K562 (cell line): ENCODE data around the gene RSBN1L. TPM values are rescaled to one million over a fixed set of nuclear protein-coding genes. Genes with fewer than 3 reads are reported as not detected.

ENCODE experiments used
- ATAC-seq: fragments of 200-7000 bp; cut with Tn5 transposase; 3 replicates; pipeline ENCODE4 v1.9.1; 2020; ENCODE audit warnings: moderate library complexity
- BruUV-seq: library from RNA; stranded (reverse); fragments of 400-500 nt; replicated peaks from 2 replicates; lab custom pipeline; 2021; lab: Mats Ljungman, UMichigan
- CTCF ChIA-PET: fragments of 300-600 bp; formaldehyde crosslinking; extraction: SDS; loops from one replicate; lab custom pipeline; 2021; ENCODE audit warnings: low intra/inter-chr PET ratio; lab: Yijun Ruan, JAX
- POLR2A ChIA-PET: fragments of 300-600, 350-650 bp; sonication (Branson Sonifier 250); formaldehyde crosslinking; extraction: SDS; loops from one replicate; lab custom pipeline; 2021; ENCODE audit warnings: antibody characterized with exemption, inconsistent platforms; lab: Yijun Ruan, JAX
- DNase-seq, 4 experiments: peaks; one replicate each; pipeline versions ENCODE4 v3.0.0 to v3.0.0-alpha.2; 2011 to 2018; ENCODE audit warnings: low spot score in 3 of 4, mixed read lengths in 3 of 4; ENCODE audit errors: extremely low read depth in 1 of 4
- FAIRE-seq: peaks from 2 replicates; lab custom pipeline; 2011; peaks lifted over from hg19 to GRCh38; lab: Jason Lieb, UNC
- H2AFZ ChIP-seq: 2 replicates; pipeline ENCODE4 v1.6.0; 2011; ENCODE audit warnings: low read depth, low read length, control low read depth, inconsistent platforms
- H3K27ac ChIP-seq: fragments of 200-600 bp; 3 replicates; pipeline ENCODE4 v1.8.0; 2011; ENCODE audit warnings: low read depth, mild to moderate bottlenecking, control low read depth, inconsistent platforms, low read length, moderate library complexity, mixed read lengths; ENCODE audit errors: extremely low read depth
- H3K27me3 ChIP-seq, 2 experiments: fragments of 300-600 bp in 1 of 2; 2 replicates in 1 of 2; 3 replicates in 1 of 2; pipeline versions ENCODE4 v1.6.0 to v1.8.0; 2011; ENCODE audit warnings: inconsistent platforms in 2 of 2, low read length in 2 of 2, mild to moderate bottlenecking in 1 of 2, mixed read lengths in 1 of 2, moderate library complexity in 1 of 2; ENCODE audit not compliant: control insufficient read depth in 2 of 2, insufficient read depth in 2 of 2
- H3K36me3 ChIP-seq: fragments of 300-600 bp; 3 replicates; pipeline ENCODE4 v1.8.0; 2011; ENCODE audit warnings: mild to moderate bottlenecking, low read length, inconsistent platforms; ENCODE audit not compliant: control insufficient read depth, insufficient read depth
- H3K4me1 ChIP-seq, 2 experiments: fragments of 200-600 bp in 1 of 2; replicated peaks in 1 of 2; 2 replicates in 1 of 2; 3 replicates in 1 of 2; pipeline versions ENCODE4 v1.5.1 to v1.8.0; 2011; ENCODE audit warnings: inconsistent platforms in 2 of 2, low read length in 2 of 2, mild to moderate bottlenecking in 1 of 2, mixed read lengths in 1 of 2, moderate library complexity in 1 of 2; ENCODE audit not compliant: control insufficient read depth in 2 of 2, insufficient read depth in 2 of 2
- H3K4me2 ChIP-seq: 2 replicates; pipeline ENCODE4 v1.6.1; 2011; ENCODE audit warnings: low read length, control low read depth, inconsistent platforms, mixed read lengths; ENCODE audit not compliant: insufficient read depth
- H3K4me3 ChIP-seq: fragments of 200-600 bp; sonication (generic), shearing (Covaris generic); 2 replicates; pipeline ENCODE4 v1.5.1; 2016; ENCODE audit warnings: control low read depth, inconsistent platforms
- H3K79me2 ChIP-seq: fragments of 200-600 bp; 3 replicates; pipeline ENCODE4 v1.8.0; 2011; ENCODE audit warnings: low read length, inconsistent platforms; ENCODE audit not compliant: control insufficient read depth, insufficient read depth
- H3K9ac ChIP-seq, 2 experiments: 2 replicates each; pipeline versions ENCODE4 v1.6.0 to v1.6.1; 2011; ENCODE audit warnings: low read depth in 2 of 2, low read length in 2 of 2, control low read depth in 1 of 2, inconsistent platforms in 1 of 2, mild to moderate bottlenecking in 1 of 2, mixed read lengths in 1 of 2; ENCODE audit not compliant: insufficient read depth in 1 of 2
- H3K9me1 ChIP-seq: one replicate; pipeline ENCODE4 v1.6.0; 2011; ENCODE audit warnings: inconsistent platforms, mild to moderate bottlenecking, low read length, moderate library complexity; ENCODE audit not compliant: control insufficient read depth, insufficient read depth
- H3K9me3 ChIP-seq: replicated peaks from 2 replicates; pipeline ENCODE4 v1.5.1; 2011; ENCODE audit warnings: low read depth, low read length, inconsistent platforms; ENCODE audit not compliant: control insufficient read depth, insufficient read depth
- H4K20me1 ChIP-seq: replicated peaks from 2 replicates; pipeline ENCODE4 v1.6.1; 2011; ENCODE audit warnings: low read length, inconsistent platforms, mixed read lengths; ENCODE audit not compliant: control insufficient read depth, insufficient read depth
- CBFA2T2 ChIP-seq: fragments of 450-650 bp; conservative IDR thresholded peaks from 2 replicates; pipeline ENCODE4 v1.6.1; 2017; ENCODE audit warnings: mild to moderate bottlenecking
- EP300 ChIP-seq: IDR thresholded peaks from 2 replicates; pipeline ENCODE4 v1.6.1; 2012; ENCODE audit warnings: low read length, improper control_type of control experiment
- GTF3C2 ChIP-seq: IDR thresholded peaks from 3 replicates; pipeline ENCODE4 v1.6.1; 2011; ENCODE audit warnings: borderline replicate concordance, mild to moderate bottlenecking, moderate library complexity; ENCODE audit not compliant: insufficient read length; ENCODE audit errors: extremely low read depth
- HMBOX1 ChIP-seq: sonication (generic); IDR thresholded peaks from 2 replicates; pipeline ENCODE4 v1.6.1; 2016
- OTX1 ChIP-seq: fragments of 450-650 bp; formaldehyde crosslinking; IDR thresholded peaks from 2 replicates; pipeline ENCODE4 v1.4.0; 2022; ENCODE audit warnings: mild to moderate bottlenecking
- RNF2 ChIP-seq: sonication (generic); IDR thresholded peaks from 2 replicates; pipeline ENCODE4 v1.6.1; 2016
- SLC30A9 ChIP-seq: fragments of 250-450 bp; sonication (Bioruptor Pico); IDR thresholded peaks from 2 replicates; pipeline ENCODE4 v1.8.0; 2022; ENCODE audit warnings: mild to moderate bottlenecking, moderate library complexity
- SREBF2 ChIP-seq: sonication (generic); formaldehyde crosslinking; IDR thresholded peaks from 2 replicates; pipeline ENCODE4 v1.4.0; 2020; ENCODE audit warnings: mild to moderate bottlenecking, missing genetic modification reagents
- ZBTB1 ChIP-seq: sonication (generic); formaldehyde crosslinking; IDR thresholded peaks from 2 replicates; pipeline ENCODE4 v1.8.1; 2023; ENCODE audit warnings: missing genetic modification reagents, low read depth, mild to moderate bottlenecking, borderline replicate concordance
- ZNF274 ChIP-seq: IDR thresholded peaks from 2 replicates; pipeline ENCODE4 v1.6.1; 2011; ENCODE audit warnings: low read depth, mild to moderate bottlenecking, low read length, moderate library complexity, borderline replicate concordance
- ZNF277 ChIP-seq: fragments of 250-450 bp; sonication (Bioruptor Pico); IDR thresholded peaks from 2 replicates; pipeline ENCODE4 v1.8.0; 2022; ENCODE audit warnings: inconsistent platforms, mild to moderate bottlenecking, moderate library complexity, borderline replicate concordance
- ZNF75A ChIP-seq: fragments of 450-650 bp; formaldehyde crosslinking; IDR thresholded peaks from 2 replicates; pipeline ENCODE4 v1.4.0; 2020; ENCODE audit warnings: mild to moderate bottlenecking
- ZNF778 ChIP-seq: fragments of 450-650 bp; formaldehyde crosslinking; IDR thresholded peaks from 2 replicates; pipeline ENCODE4 v1.4.0; 2020; ENCODE audit warnings: mild to moderate bottlenecking, moderate library complexity
- WGBS: fragments of 100-300 bp; shearing (Covaris generic); methylation state at CpG from one replicate; pipeline ENCODE4 v1.1.6; 2016; ENCODE audit warnings: low coverage, mixed read lengths; ENCODE audit not compliant: insufficient coverage; ENCODE audit errors: missing lambda C conversion rate; 5-methylcytosine and 5-hydroxymethylcytosine counted together
- in situ Hi-C: fragments of 300-500 bp; cut with MboI; formaldehyde crosslinking; loops from 4 replicates; pipeline ENCODE4 v1.15.0; 2018; ENCODE audit warnings: inconsistent platforms, mixed read lengths
- intact Hi-C: fragments of 100-400 bp; cut with micrococcal nuclease; formaldehyde crosslinking; loops from 2 replicates; pipeline ENCODE4 v1.14.2; 2022
- polyA plus RNA-seq, 8 experiments: library from polyadenylated mRNA; depleted of rRNA in 4 of 8; stranded (reverse) in 5 of 8; unstranded in 3 of 8; fragments of >200 nt; fragmentation: Nextera tagmentation in 2 of 8; fragmentation: Illumina TruSeq in 1 of 8; extraction: Ambion mirVana in 2 of 8; extraction: Trizol in 1 of 8; gene quantifications; 2 replicates each; pipeline versions ENCODE4 v1.2.1 to v1.2.3, GENCODE V29; 2011 to 2014; ENCODE audit warnings: inconsistent platforms in 1 of 8, missing spikeins in 1 of 8
- total RNA-seq, 7 experiments: library from RNA; depleted of rRNA in 6 of 7; stranded (reverse); fragments of >200 nt in 6 of 7; fragmentation: Illumina TruSeq in 2 of 7; extraction: Trizol in 2 of 7; gene quantifications; 2 replicates each; pipeline versions ENCODE4 v1.2.1 to v1.2.3, GENCODE V29; 2011 to 2021; ENCODE audit warnings: low replicate concordance in 1 of 7

RSBN1L gene
- total and polyA plus RNA-seq, 9 of the 15 experiments (the other 6 are each of a cell fraction or from before 2014, with no cell fraction given): 6.2 to 35.2 (median 20.1) TPM

GRCh38 chr7:77707504-77707992 is 11.3 kb downstream of the RSBN1L start:
- Histone ChIP-seq H3K27me3 (no peaks in the 10 kb centered on the region), H4K20me1 (no peaks in the 10 kb centered on the region; the same call in 1 of the 2 replicates), H3K36me3 (peaks cover 35% of the 10 kb centered on the region), H3K27ac (no peak overlapping the region), H3K4me3 (no peak overlapping the region), H3K9me1 (no peaks in the 10 kb centered on the region), H3K9me3 (no peaks in the 10 kb centered on the region), H3K79me2 (peaks cover 92% of the 10 kb centered on the region), H2AFZ (no peak overlapping the region), H3K9ac (no peak overlapping the region), H3K4me2 (no peak overlapping the region), H3K4me1 (peaks cover 11 to 30% of the 10 kb centered on the region in 2 experiments)
- intact Hi-C loops: no loop called here
- ChIA-PET CTCF (no interaction called here), POLR2A (interaction anchor here (0.5 to 3.0 kb wide), 4 partner anchors 9 to 81 kb away, joined by 3 to 13 read pairs (median 4); no protein-coding TSS in a partner anchor)
- BruUV-seq: no TSS peak
- no peak for DNase-seq
- in situ Hi-C loops: no loop called here
- TF ChIP-seq ZBTB1 (CRISPR knock-in tag): no peak
- TF ChIP-seq ZNF277 (CRISPR knock-in tag): no peak
- no peak for TF ChIP-seq SREBF2
- TF ChIP-seq HMBOX1: no peak
- no peak for TF ChIP-seq SLC30A9 (CRISPR knock-in tag)
- TF ChIP-seq EP300: no peak
- no peak for TF ChIP-seq ZNF274
- no peak for TF ChIP-seq RNF2
- no peak for TF ChIP-seq CBFA2T2
- no peak for TF ChIP-seq ZNF75A
- no peak for TF ChIP-seq OTX1 (CRISPR knock-in tag)
- TF ChIP-seq ZNF778 (CRISPR knock-in tag): no peak
- TF ChIP-seq GTF3C2: no peak
- 88% methylated on average over 1 of the region's 1 CpG for whole genome bisulfite sequencing
- no peak for ATAC-seq
- FAIRE-seq: no peak
